Measurements from ENCODE around the gene RAVER1.
"Not testable (repeated sequence)": the region's sequence is repeated elsewhere in the genome, so short reads cannot be mapped to it uniquely, and the experiment has no call there.

RAVER1 gene

DNA sequence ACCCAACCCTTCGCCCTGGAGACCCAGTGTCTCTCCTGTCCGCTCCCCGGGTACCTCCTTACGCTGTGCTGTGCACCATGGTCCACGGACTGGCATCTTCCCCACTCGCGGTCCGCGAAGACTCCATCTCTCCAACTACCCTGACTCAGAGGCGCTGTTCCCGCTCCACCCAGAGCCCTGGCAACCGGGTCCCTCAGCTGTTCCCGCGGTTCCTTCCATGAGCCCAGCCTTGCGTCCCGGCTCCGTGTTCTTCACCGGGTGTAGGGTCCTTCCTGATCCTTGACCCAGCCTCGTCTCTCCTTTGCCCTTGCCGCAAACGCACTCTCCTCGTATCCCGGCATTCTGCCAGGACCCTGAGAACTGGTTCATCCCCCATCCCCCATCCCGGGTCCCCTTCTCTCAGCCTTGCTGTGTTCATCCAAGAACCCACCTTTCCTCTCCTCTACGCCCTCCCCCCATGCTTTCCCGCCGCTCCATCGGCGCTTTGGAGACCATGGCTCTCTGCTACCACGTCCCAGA lies 42.9 kb downstream of the RAVER1 start:
- no peak for DNase-seq (ENCODE audit: low read depth)

- no peak for DNase-seq (ENCODE audit: low read depth)
These were observed 43.4 kb downstream of the RAVER1 start, which contains the start of gene ICAM5 for GRCh38 chr19:10289836-10290356. Gene ICAM5, plus strand, starts transcription at chr19:10289952. Its CDS starts 92 bp downstream, at chr19:10290044.

DNA sequence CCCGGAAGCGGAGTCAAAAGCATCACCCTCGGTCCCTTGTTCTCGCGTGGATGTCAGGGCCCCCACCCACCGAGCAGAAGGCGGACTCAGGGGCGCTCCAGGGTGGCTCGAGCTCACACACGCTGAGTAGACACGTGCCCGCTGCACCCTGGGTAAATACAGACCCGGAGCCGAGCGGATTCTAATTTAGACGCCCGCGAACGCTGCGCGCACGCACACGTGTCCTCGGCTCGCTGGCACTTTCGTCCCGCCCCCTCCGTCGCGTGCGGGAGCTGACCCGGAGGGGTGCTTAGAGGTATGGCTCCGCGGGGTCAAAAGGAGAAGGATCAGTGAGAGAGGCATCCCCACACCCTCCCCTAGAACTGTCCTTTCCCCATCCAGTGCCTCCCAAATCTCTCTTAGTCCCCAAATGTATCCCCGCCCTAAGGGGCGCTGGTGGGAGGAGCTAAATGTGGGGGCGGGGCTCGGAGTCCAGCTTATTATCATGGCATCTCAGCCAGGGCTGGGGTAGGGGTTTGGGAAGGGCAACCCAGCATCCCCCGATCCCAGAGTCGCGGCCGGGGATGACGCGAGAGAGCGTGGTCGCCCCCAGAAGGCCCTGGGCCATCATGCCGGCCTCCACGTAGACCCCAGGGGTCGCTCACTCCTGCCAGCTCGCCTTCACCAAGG lies 44.0 kb downstream of the RAVER1 start:
- peak; percentile 63 for DNase-seq (ENCODE audit: low read depth)

DNA sequence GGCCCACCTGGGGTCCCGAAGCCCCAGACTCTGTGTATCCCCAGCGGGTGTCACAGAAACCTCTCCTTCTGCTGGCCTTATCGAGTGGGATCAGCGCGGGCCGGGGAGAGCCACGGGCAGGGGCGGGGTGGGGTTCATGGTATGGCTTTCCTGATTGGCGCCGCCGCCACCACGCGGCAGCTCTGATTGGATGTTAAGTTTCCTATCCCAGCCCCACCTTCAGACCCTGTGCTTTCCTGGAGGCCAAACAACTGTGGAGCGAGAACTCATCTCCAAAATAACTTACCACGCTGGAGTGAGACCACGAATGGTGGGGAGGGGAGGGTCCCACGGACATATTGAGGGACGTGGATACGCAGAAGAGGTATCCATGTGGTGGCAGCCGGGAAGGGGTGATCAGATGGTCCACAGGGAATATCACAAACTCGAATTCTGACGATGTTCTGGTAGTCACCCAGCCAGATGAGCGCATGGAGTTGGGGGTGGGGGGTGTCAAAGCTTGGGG lies 44.6 kb downstream of the RAVER1 start:
- peak; percentile 83 for DNase-seq (ENCODE audit: low read depth)

- DNase-seq (ENCODE audit: low read depth) = peak; percentile 70
These were observed 46.3 kb downstream of the RAVER1 start, which contains the start of gene ICAM4 for GRCh38 chr19:10286803-10287737. Gene ICAM4, plus strand, starts transcription at chr19:10286955. Its CDS starts 58 bp downstream, at chr19:10287013.

DNA sequence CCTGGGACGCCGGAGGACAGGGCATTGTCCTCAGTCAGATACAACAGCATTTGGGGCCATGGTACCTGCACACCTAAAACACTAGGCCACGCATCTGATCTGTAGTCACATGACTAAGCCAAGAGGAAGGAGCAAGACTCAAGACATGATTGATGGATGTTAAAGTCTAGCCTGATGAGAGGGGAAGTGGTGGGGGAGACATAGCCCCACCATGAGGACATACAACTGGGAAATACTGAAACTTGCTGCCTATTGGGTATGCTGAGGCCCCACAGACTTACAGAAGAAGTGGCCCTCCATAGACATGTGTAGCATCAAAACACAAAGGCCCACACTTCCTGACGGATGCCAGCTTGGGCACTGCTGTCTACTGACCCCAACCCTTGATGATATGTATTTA lies 47.9 kb downstream of the RAVER1 start:
- DNase-seq (ENCODE audit: low read depth) = no peak

DNA sequence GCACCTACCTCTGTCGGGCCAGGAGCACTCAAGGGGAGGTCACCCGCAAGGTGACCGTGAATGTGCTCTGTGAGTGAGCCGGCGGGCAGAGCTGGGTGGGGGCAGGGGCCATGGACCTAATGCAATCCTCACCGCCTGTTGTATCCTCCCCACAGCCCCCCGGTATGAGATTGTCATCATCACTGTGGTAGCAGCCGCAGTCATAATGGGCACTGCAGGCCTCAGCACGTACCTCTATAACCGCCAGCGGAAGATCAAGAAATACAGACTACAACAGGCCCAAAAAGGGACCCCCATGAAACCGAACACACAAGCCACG lies 48.4 kb downstream of the RAVER1 start:
- no peak for DNase-seq (ENCODE audit: low read depth)

GRCh38 chr19:10284065-10284959 lies 49.0 kb downstream of the RAVER1 start:
- no peak for DNase-seq (ENCODE audit: low read depth)

DNA sequence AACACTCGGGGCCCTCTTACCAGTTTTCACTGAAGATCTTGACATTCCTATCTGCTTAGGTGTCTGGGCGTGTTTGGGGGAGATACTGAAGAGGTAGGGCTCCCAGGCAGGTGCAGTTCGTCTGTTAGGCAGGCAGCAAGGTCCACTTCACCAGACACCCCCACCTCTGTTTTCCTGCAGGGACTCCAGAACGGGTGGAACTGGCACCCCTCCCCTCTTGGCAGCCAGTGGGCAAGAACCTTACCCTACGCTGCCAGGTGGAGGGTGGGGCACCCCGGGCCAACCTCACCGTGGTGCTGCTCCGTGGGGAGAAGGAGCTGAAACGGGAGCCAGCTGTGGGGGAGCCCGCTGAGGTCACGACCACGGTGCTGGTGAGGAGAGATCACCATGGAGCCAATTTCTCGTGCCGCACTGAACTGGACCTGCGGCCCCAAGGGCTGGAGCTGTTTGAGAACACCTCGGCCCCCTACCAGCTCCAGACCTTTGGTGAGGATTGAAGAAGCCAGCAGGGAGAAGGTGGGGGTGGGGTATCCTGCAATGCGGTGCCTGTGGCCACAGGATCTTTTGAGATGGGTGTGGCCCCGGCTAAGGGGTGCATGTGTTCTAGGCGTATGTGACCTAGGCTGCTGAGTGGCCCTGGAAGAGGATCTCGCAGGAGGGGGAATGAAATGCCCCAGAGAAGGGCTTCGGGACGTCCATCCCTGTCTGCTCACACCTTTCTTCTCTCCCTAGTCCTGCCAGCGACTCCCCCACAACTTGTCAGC lies 49.8 kb downstream of the RAVER1 start:
- no peak for DNase-seq (ENCODE audit: low read depth)

DNA sequence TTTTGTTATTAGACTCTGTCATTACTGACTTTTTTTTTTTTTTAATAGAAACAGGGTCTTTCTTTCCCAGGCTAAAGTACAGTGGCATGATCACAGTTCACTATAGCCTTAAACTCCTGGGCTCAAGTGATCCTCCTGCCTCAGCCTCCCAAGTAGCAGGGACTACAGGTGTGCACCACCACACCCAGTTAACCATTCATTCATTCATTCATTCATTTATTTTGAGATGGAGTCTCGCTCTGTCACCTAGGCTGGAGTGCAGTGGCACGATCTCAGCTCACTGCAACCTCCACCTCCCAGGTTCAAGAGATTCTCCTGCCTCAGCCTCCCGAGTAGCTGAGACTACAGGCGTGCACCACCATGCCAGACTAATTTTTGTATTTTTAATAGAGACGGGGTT lies 51.3 kb downstream of the RAVER1 start:
- not testable (repeated sequence) for DNase-seq (ENCODE audit: low read depth)

DNA sequence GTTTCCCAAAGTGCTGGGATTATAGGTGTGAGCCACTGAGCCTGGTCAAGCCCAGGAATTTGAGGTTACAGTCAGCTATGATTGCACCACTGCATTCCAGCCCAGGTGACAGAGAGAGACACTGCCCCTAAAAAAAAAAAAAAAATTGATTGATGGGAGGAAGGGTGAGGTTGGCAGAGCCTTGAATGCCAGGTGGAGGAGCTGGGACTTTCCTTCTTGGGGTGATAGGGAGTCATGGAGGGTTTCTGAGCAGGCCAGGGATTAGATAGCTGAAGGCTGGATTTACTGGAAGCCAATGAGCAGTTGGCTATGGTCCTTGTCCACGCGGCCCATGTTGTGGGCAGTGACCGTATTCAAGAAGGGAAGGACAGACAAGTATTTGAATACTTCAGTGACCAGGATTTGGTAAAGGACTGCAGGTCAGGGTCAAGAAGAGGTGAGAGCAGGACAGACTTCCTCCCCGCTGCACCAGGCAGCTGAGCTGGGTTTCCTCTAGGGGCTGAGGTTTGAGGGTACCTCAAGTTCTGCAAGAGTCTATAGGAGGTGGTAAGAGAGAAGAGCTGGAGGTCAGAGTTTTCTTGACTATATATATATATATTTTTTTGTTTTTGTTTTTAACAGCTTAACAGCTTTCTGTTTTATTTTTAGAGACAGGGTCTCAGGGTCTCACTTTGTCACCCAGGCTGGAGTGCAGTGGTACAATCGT lies 53.4 kb downstream of the RAVER1 start:
- no peak for DNase-seq (ENCODE audit: low read depth)

DNA sequence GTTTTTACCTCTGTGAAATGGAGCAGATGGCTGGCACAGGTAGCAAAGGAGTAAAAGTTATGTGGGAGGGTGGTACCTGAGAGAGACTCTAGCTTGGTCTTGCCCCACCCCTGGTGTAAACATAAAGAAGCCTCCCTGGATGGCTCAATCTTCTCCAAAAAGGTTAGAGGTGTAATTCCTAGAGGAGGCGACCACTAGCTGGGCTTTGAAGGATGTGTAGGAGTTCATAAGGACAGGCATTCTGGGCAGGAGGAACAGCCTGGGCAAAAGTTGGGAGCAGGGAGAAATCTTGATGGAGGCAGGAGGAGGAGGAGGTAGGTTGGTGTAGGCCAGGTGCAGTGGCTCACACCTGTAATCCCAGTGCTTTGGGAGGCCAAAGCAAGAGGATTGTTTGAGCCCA lies 54.4 kb downstream of the RAVER1 start:
- no peak for DNase-seq (ENCODE audit: low read depth)

DNA sequence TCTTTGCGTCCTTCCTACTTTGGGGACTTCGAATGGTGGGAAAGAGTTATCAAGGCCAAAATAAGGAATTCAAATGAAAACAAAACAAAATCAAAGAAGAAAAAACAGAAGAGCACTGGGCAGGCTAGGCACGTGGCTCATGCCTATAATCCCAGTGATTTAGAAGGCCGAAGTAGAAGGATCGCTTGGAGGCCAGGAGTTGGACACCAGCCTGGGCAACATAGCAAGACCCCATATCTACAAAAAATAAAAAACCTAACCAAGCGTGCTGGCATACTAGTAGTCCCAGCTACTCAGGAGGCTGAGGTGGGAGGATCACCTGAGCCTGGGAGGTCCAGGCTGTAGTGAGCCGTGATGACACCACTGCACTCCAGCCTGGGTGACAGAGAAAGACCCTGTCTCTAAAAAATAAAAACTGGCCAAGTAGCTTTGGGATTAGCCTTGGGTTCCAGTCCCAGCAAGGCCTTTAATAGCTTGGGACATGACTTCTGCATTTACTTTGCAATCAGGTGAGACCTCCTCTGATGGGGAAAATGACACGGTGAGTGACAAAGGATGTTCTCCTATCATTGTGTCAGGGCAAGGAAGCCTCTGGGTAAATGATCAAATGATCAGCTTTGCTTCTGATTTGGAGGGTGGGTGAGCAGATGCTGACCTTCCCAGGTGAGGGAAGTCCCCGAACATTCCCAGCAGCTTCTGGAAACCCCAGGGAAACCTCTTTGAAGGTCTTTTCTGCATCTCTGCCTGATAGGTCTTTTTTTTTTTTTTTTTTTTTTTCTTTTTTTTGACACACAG lies 55.3 kb downstream of the RAVER1 start:
- DNase-seq (ENCODE audit: low read depth) = no peak

DNA sequence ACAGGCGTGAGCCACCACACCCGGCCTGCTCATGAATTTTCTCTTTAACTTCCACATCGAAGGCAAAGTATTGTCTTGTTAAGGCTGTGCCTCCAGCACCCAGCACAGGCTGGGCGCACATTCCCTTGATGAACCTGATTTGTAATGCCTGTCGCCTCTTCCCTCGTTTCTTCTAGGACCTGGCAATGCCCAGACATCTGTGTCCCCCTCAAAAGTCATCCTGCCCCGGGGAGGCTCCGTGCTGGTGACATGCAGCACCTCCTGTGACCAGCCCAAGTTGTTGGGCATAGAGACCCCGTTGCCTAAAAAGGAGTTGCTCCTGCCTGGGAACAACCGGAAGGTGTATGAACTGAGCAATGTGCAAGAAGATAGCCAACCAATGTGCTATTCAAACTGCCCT lies 58.7 kb downstream of the RAVER1 start:
- DNase-seq (ENCODE audit: low read depth) = no peak

- DNase-seq (ENCODE audit: low read depth) = peak; percentile 78
These were observed 61.7 kb downstream of the RAVER1 start for GRCh38 chr19:10271543-10272086.

DNA sequence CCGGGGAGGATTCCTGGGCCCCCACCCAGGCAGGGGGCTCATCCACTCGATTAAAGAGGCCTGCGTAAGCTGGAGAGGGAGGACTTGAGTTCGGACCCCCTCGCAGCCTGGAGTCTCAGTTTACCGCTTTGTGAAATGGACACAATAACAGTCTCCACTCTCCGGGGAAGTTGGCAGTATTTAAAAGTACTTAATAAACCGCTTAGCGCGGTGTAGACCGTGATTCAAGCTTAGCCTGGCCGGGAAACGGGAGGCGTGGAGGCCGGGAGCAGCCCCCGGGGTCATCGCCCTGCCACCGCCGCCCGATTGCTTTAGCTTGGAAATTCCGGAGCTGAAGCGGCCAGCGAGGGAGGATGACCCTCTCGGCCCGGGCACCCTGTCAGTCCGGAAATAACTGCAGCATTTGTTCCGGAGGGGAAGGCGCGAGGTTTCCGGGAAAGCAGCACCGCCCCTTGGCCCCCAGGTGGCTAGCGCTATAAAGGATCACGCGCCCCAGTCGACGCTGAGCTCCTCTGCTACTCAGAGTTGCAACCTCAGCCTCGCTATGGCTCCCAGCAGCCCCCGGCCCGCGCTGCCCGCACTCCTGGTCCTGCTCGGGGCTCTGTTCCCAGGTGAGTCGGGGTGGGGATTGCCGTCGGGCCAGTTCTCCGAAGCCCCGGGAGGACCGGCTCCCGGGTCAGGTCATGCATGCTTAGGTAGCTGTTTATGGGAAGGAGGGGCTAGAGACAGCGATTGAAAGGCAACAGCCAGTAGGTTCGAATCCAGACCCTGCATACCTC lies 62.5 kb downstream of the RAVER1 start, which contains the start of gene ICAM1:
Gene ICAM1, plus strand, starts transcription at position 505 of the 779 bp plus-strand sequence. Its CDS starts 40 bp downstream, at position 545.
- peak; percentile 92 for DNase-seq (ENCODE audit: low read depth)

- peak; percentile 54 for DNase-seq (ENCODE audit: low read depth)
These were observed 63.1 kb downstream of the RAVER1 start for GRCh38 chr19:10270180-10270615.

Data from iris pigment epithelial cell (primary cell).